HFFc6 (cell line): ENCODE data around the gene IQGAP3. TPM values are rescaled to one million over a fixed set of nuclear protein-coding genes. Genes with fewer than 3 reads are reported as not detected.
A peak's percentile ranks its signal among the peaks of the same experiment; 100 is the strongest.

Experiments
- DNase-seq: peaks from one replicate; pipeline ENCODE4 v3.0.0-alpha.2; 2018
- H3K27ac Mint-ChIP-seq: 2 replicates; pipeline ENCODE4 v1.8.0; 2020; ENCODE audit warnings: mild to moderate bottlenecking, mixed read lengths
- H3K27me3 Mint-ChIP-seq: 2 replicates; pipeline ENCODE4 v1.8.0; 2021; ENCODE audit warnings: mild to moderate bottlenecking, moderate library complexity, mixed read lengths; ENCODE audit not compliant: insufficient read depth
- H3K36me3 Mint-ChIP-seq: 2 replicates; pipeline ENCODE4 v1.8.0; 2021; ENCODE audit warnings: low read depth, mixed read lengths
- H3K4me1 Mint-ChIP-seq: 2 replicates; pipeline ENCODE4 v1.8.0; 2020; ENCODE audit warnings: low read depth, mixed read lengths
- H3K4me3 Mint-ChIP-seq: 2 replicates; pipeline ENCODE4 v1.8.0; 2020; ENCODE audit warnings: mild to moderate bottlenecking, moderate library complexity, mixed read lengths
- H3K9me3 Mint-ChIP-seq: 2 replicates; pipeline ENCODE4 v1.8.0; 2020; ENCODE audit warnings: mild to moderate bottlenecking, mixed read lengths
- CTCF ChIP-seq: fragments of 200-600 bp; sonication (generic); IDR thresholded peaks from 2 replicates; pipeline ENCODE4 v1.5.0; 2021; ENCODE audit warnings: antibody characterized with exemption, mild to moderate bottlenecking
- total RNA-seq, 6 experiments: library from RNA; stranded (reverse); fragmentation: NEBNext Ultra II Directional; extraction: Animal tissue kit (Norgen Biotek cat#: 25700); gene quantifications; 2 replicates in 1 of 6; 3 replicates in 5 of 6; pipeline ENCODE4 v1.2.3, GENCODE V29; 2021

The IQGAP3 gene
- total RNA-seq, 6 experiments from 2014 or later, result 13.9 to 33.3 (median 29.0) TPM

- H3K36me3 Mint-ChIP-seq, result peaks cover 16% of the 10 kb centered on the region
- H3K9me3 Mint-ChIP-seq, result no peaks in the 10 kb centered on the region
- H3K4me3 Mint-ChIP-seq, result no peak overlapping the region
- H3K27ac Mint-ChIP-seq, result no peak overlapping the region
- no peak for DNase-seq
- H3K27me3 Mint-ChIP-seq, result peaks cover 8% of the 10 kb centered on the region
- TF ChIP-seq CTCF, result no peak
- H3K4me1 Mint-ChIP-seq, result peaks cover 90% of the 10 kb centered on the region
These were observed 78.6 kb downstream of the IQGAP3 start for GRCh38 chr1:156493742-156494141.

DNA sequence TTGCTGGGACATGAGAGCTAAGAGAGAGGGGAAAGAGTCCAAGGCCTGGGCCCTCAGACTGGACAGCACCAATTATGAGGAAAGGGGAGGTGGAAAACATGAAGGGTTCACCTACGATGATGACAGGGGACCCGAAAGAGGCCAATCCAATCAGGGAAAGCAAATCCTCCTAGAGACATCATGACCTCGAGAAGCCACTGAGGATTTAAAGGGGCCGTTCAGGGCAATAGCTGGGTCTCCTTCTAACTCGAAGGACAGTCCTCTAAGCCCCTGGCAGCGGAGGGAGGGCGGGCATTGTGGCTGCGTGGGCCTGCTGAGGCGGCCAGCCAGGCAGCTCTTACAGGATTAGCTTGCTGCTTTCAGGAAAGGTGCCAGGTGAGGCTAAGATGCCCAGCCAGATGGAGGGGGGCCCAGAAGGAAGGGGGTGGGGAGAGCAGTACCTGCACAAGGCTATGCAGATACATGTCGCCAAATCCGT, 79.2 kb downstream of the IQGAP3 start:
- TF ChIP-seq CTCF, result no peak
- Mint-ChIP-seq H3K27ac (peak overlapping the region; percentile 63; the same call in 1 of the 2 replicates), H3K4me3 (no peak overlapping the region)

DNA sequence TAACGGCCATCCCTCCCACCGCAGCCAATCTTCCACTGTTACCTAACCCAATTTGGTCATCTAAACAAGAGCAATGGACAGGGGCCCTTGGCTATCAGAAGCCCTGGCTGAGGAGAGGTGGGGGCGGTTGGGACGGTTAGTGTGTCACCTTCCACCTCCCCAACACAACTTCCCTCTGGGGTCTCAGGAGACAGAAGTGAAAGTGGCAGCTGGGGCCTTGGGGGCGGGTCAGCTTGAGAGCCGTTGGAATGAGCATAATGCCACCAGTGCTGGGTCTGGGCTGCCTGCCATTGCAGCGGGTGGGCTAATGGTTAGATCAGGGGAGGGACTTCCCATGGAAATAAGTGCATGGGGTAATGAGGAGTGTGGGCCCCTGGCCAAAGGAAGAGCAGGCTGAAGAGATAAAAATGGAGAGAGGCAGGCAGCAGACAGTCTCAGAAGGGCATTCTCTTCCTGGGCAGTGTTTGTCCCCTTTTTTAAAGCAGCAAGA, 79.7 kb downstream of the IQGAP3 start:
- 0 out of 2 replicates have a peak overlapping the region, but pooled peaks have one; percentile 27 for H3K4me3 Mint-ChIP-seq
- H3K9me3 Mint-ChIP-seq, result no peaks in the 10 kb centered on the region
- peaks cover 23% of the 10 kb centered on the region for H3K36me3 Mint-ChIP-seq
- peak overlapping the region; percentile 63; the same call in 1 of the 2 replicates for H3K27ac Mint-ChIP-seq
- DNase-seq, result no peak
- TF ChIP-seq CTCF, result no peak
- peaks cover 90% of the 10 kb centered on the region for H3K4me1 Mint-ChIP-seq
- H3K27me3 Mint-ChIP-seq, result peaks cover 8% of the 10 kb centered on the region

More for the DNA sequence above, 79.2 kb downstream of the IQGAP3 start:
- Mint-ChIP-seq H3K4me1 (peaks cover 90% of the 10 kb centered on the region), H3K27me3 (peaks cover 8% of the 10 kb centered on the region), H3K9me3 (no peaks in the 10 kb centered on the region), H3K36me3 (peaks cover 17% of the 10 kb centered on the region)
- no peak for DNase-seq

DNA sequence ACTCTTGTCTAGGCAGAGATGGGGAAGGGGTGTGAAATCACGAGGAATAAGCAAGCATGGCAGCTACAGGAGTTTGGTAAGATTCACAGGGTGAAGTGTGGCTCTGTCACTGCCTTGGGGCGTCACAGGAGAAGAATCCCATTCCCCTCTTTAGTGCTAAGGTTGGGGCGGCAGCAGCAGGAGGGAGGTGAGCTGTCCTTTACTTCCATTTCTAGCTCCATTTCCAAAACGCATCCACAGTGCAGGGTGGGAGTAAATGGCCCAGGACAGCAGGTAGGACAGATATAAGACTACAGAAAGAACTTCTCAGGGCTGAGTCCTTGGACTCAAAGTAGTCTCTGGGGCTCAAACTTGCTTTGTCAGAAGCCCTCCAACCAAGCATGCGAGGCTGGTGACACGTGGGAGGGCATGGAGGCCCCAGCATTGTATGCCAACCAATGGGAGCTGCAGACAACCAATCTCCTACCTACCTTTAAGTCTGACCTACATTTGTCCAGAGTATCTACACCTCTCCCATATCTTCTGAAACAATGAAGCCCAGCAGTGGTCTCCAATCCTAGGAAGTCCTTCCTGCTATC, 80.3 kb downstream of the IQGAP3 start:
- H3K4me1 Mint-ChIP-seq, result peaks cover 90% of the 10 kb centered on the region
- 0 out of 2 replicates have a peak overlapping the region, but pooled peaks have one; percentile 27 for H3K4me3 Mint-ChIP-seq
- no peak for DNase-seq
- no peaks in the 10 kb centered on the region for H3K9me3 Mint-ChIP-seq
- peaks cover 8% of the 10 kb centered on the region for H3K27me3 Mint-ChIP-seq
- peaks cover 19% of the 10 kb centered on the region for H3K36me3 Mint-ChIP-seq
- peak overlapping the region; percentile 80; the same call in 1 of the 2 replicates for H3K27ac Mint-ChIP-seq
- TF ChIP-seq CTCF, result no peak

GRCh38 chr1:156491151-156491949, 81.0 kb downstream of the IQGAP3 start:
- peaks cover 22% of the 10 kb centered on the region for H3K36me3 Mint-ChIP-seq
- peaks cover 8% of the 10 kb centered on the region for H3K27me3 Mint-ChIP-seq
- H3K9me3 Mint-ChIP-seq, result no peaks in the 10 kb centered on the region
- peak overlapping the region; percentile 75; the same call in 1 of the 2 replicates for H3K4me3 Mint-ChIP-seq
- H3K27ac Mint-ChIP-seq, result peak overlapping the region; percentile 80
- H3K4me1 Mint-ChIP-seq, result peaks cover 88% of the 10 kb centered on the region
- TF ChIP-seq CTCF, result no peak
- no peak for DNase-seq
